Tibial artery (tissue), 4 donors: ENCODE measurements around the gene TP53I11.

Experiments
- DNase-seq, 2 donors: peaks; one replicate each; pipeline ENCODE4 v3.0.0-alpha.2; 2019
- H3K27ac ChIP-seq, 2 donors: fragments of 200-600 bp; sonication (generic) in 1 of 2; 1 replicate in 1 of 2; 2 replicates in 1 of 2; pipeline ENCODE4 v1.5.1; 2018 to 2019; ENCODE audit warnings: mild to moderate bottlenecking in 1 of 2
- H3K27me3 ChIP-seq, 2 donors: fragments of 200-600 bp; sonication (generic) in 1 of 2; one replicate each; pipeline versions ENCODE4 v1.5.1 to v1.6.0; 2016 to 2019
- H3K36me3 ChIP-seq, 3 donors: fragments of 200-600 bp; sonication (generic) in 2 of 3; one replicate each; pipeline ENCODE4 v1.5.1; 2016 to 2019; ENCODE audit warnings: mild to moderate bottlenecking in 2 of 3
- H3K4me1 ChIP-seq, 4 donors: fragments of 200-600 bp; sonication (generic) in 2 of 4; 1 replicate in 3 of 4; 2 replicates in 1 of 4; pipeline ENCODE4 v1.5.1; 2016 to 2019
- H3K4me3 ChIP-seq, 2 donors: fragments of 200-600 bp; sonication (generic) in 1 of 2; 1 replicate in 1 of 2; 2 replicates in 1 of 2; pipeline ENCODE4 v1.5.1; 2018 to 2019; ENCODE audit warnings: mild to moderate bottlenecking in 2 of 2
- H3K9me3 ChIP-seq, 3 donors: fragments of 200-600 bp; sonication (generic) in 1 of 3; one replicate each; pipeline ENCODE4 v1.5.1; 2016 to 2019
- intact Hi-C: fragments of 100-400 bp; cut with DNase I; formaldehyde crosslinking; loops from one replicate; pipeline ENCODE4 v1.15.0; 2023; ENCODE audit warnings: low total_unique reads
- TF ChIP-seq, protein P1 (sequence below), 2 experiments: fragments of 200-600 bp in 1 of 2; fragments of 450-650 bp in 1 of 2; IDR thresholded peaks; one replicate each; pipeline ENCODE4 v1.5.1; 2017 to 2019; ENCODE audit warnings: antibody characterized with exemption in 2 of 2, mild to moderate bottlenecking in 1 of 2, moderate library complexity in 1 of 2

Gene TP53I11

DNA sequence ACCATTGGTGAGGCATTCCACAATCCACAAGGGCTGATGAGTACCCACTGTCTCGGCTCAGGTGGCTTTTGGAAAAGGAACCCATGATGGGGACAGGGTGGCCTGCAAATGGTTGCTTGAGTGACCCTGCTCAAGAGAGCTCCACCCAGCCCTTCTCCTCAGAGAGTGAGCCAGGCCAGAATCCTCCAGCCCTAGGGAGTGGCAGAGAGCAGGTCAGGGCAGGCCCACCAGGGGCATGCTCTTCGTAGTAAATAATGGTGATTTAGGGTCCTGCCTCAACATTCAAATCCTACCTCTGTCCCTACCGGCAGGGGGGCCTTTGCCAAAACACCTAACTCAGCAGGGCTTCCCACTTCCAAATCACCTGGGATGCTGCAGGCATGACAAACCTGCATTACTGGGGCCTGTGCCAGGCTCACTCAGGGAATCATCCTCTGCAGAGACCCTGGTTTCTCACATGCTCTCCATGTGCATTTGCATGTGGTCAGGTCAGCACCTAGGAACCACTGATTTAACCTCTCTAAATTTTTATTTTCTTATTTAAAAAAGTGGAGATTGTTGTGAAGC lies 17.3 kb upstream of the TP53I11 start:
- H3K27ac ChIP-seq = no peak overlapping the region
- no peaks in the 10 kb centered on the region for H3K9me3 ChIP-seq
- TF ChIP-seq, protein P1, sequence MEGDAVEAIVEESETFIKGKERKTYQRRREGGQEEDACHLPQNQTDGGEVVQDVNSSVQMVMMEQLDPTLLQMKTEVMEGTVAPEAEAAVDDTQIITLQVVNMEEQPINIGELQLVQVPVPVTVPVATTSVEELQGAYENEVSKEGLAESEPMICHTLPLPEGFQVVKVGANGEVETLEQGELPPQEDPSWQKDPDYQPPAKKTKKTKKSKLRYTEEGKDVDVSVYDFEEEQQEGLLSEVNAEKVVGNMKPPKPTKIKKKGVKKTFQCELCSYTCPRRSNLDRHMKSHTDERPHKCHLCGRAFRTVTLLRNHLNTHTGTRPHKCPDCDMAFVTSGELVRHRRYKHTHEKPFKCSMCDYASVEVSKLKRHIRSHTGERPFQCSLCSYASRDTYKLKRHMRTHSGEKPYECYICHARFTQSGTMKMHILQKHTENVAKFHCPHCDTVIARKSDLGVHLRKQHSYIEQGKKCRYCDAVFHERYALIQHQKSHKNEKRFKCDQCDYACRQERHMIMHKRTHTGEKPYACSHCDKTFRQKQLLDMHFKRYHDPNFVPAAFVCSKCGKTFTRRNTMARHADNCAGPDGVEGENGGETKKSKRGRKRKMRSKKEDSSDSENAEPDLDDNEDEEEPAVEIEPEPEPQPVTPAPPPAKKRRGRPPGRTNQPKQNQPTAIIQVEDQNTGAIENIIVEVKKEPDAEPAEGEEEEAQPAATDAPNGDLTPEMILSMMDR (IDR thresholded peaks at IDR 0.05) = no peak
- H3K4me1 ChIP-seq = peaks cover 0 to 6% (median 2%) of the 10 kb centered on the region in 4 donors
- H3K4me3 ChIP-seq = no peak overlapping the region
- DNase-seq = no peak
- no peaks in the 10 kb centered on the region for H3K27me3 ChIP-seq
- H3K36me3 ChIP-seq = no peaks in the 10 kb centered on the region
- intact Hi-C loops = no loop called here

DNA sequence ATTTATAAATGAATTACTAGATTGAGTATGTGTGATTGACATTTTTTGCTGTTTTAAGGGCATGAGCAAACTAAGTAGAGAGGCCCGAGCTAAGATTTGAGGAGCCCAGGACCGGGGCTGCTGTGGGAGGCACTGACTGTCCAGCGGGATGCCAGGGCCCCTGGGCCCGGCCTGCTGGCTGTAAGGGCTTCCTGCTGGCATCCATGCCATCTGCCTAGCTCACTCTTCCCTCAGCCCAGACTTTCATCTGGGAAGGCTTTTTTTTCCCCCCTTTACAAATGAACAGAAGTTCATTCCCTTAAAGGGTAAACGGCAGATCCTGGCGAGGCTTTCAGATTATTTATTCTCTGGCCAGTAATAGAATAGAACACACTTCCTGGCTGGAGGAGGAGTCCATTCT lies 16.0 kb upstream of the TP53I11 start:
- no peak overlapping the region for H3K4me3 ChIP-seq
- intact Hi-C loops = no loop called here
- no peak overlapping the region for H3K27ac ChIP-seq

DNA sequence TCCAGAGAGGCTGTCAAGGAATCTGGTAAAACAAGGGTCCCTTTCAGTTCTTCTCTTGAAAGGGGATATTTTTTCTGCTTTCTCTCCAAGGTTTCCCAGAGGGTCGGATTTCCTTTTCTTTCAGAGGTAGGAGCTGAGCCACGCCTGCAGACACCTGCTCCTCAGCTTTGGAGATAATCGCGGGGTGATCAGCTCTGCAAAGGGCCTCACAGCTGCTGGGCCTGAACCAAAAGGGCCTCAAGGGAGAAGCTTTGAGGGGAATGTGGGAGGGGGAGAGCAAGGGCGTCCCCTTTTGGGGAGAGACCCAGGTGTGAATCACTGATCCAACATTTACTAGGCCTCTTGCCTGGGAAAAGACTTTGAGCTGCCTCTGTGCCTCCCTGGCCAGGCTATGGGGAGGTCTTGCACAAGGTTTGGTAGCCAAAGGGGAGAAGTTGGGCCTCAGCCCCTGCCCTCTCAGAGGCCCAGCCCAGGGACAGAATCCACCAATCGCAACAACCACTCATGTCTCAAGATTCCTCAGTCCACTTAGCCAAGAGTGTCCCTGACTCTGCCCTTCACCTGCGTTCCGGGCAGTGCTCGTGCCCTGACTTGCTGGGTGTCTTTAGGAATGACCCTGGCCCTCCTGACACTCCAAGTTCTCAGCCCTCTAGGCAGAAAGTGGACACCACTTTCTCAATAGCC lies 14.0 kb upstream of the TP53I11 start:
- no peaks in the 10 kb centered on the region for H3K4me1 ChIP-seq
- intact Hi-C loops = no loop called here
- DNase-seq = no peak
- H3K9me3 ChIP-seq = no peaks in the 10 kb centered on the region
- TF ChIP-seq, protein P1 (IDR thresholded peaks at IDR 0.05) = no peak
- H3K4me3 ChIP-seq = no peak overlapping the region
- H3K27ac ChIP-seq = no peak overlapping the region
- H3K27me3 ChIP-seq = no peaks in the 10 kb centered on the region
- no peaks in the 10 kb centered on the region for H3K36me3 ChIP-seq

More for the DNA sequence above, 16.0 kb upstream of the TP53I11 start:
- no peak for DNase-seq
- TF ChIP-seq, protein P1 (IDR thresholded peaks at IDR 0.05) = no peak
- no peaks in the 10 kb centered on the region for H3K27me3 ChIP-seq
- no peaks in the 10 kb centered on the region for H3K4me1 ChIP-seq
- no peaks in the 10 kb centered on the region for H3K36me3 ChIP-seq
- H3K9me3 ChIP-seq = no peaks in the 10 kb centered on the region

DNA sequence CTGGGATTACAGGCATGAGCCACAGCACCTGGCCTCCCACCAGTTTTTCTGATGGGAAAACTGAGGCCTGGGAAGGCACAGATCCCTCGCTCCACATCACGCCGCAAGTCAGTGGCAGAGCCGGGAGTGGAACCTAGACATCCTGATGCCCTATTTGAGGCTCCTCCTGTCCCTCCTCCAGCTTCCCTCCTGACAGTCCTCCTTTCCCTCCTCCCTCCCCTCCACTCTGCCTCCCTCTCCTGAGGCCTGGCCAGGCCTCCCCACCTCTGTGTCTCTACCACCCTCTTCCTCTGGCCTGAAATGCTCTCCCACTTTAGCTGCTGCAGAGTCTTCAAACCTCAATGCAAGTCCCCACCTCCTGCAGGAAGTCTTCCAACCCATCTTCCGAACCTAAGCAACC lies 13.3 kb upstream of the TP53I11 start:
- TF ChIP-seq, protein P1 (IDR thresholded peaks at IDR 0.05) = no peak
- intact Hi-C loops = no loop called here
- Histone ChIP-seq H3K9me3 (no peaks in the 10 kb centered on the region), H3K27me3 (no peaks in the 10 kb centered on the region), H3K4me1 (no peaks in the 10 kb centered on the region), H3K4me3 (no peak overlapping the region), H3K36me3 (no peaks in the 10 kb centered on the region), H3K27ac (no peak overlapping the region)
- DNase-seq = no peak

DNA sequence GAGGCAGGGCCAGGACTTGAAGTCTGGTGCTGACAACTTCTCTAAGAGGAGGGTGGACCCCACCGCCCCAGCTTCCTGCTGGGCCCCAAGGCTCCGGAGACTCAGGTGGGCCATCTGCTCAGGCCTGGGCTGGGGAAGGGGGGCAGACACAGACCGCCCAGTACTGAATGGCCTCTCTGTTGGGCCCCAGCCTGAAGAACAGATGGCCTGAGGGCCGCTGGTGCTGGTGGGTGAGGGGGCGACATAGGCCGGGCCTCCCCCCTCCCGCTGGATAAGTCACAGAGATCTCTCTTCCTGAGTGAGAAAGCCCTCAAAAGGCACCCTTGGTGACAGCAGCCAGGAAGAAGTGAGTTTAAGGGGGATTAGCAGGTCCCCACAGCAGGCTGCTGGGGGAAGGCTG lies 12.5 kb upstream of the TP53I11 start:
- Histone ChIP-seq H3K27me3 (no peaks in the 10 kb centered on the region), H3K36me3 (no peaks in the 10 kb centered on the region), H3K9me3 (no peaks in the 10 kb centered on the region), H3K27ac (no peak overlapping the region), H3K4me1 (no peaks in the 10 kb centered on the region), H3K4me3 (no peak overlapping the region)
- intact Hi-C loops = no loop called here
- no peak for DNase-seq
- TF ChIP-seq, protein P1 (IDR thresholded peaks at IDR 0.05) = no peak
